ENCODE results near the gene KIF23.
A peak's percentile ranks its signal among the peaks of the same experiment; 100 is the strongest.

Gene KIF23

DNA sequence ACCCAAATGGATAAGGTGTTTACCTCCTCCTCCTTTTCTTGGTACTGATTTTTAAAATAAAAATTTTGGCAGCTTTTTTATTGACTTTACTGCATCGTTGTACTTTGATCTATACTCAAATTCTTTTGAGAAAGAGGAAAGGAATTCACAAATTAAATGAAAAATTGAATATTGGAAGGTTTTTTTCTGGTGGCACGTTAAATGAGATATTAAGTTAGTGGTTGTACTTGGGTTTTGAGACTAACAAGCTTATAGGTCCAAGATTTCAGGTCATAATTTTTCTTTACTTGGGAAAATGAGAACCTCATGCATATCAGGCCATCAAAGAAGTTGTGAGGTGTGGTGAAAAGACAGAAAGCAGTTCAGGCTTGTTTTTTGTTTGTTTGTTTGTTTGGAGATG is 52.6 kb downstream of the KIF23 start:
- no peak for DNase-seq (ENCODE audit: low read depth)

DNA sequence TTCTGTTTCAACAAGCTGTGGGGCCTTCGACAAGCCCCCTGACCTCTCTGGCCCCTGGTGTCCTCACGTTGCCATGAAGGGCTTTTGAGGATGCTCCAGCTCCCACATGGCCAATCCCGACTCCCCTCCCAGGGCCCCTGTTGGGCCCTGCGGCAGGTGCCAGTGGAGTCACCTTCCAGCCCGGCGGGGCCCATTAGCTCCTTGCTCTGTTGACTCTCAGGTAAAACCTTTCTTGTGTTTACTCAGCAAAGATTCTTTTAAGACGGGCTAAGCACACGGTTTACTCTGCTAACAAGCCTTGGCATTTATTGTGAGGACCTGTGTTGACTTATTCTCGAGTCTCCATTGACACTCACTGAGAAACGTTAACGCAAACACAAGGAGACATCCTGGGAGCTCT is 53.5 kb downstream of the KIF23 start:
- DNase-seq (ENCODE audit: low read depth): no peak

DNA sequence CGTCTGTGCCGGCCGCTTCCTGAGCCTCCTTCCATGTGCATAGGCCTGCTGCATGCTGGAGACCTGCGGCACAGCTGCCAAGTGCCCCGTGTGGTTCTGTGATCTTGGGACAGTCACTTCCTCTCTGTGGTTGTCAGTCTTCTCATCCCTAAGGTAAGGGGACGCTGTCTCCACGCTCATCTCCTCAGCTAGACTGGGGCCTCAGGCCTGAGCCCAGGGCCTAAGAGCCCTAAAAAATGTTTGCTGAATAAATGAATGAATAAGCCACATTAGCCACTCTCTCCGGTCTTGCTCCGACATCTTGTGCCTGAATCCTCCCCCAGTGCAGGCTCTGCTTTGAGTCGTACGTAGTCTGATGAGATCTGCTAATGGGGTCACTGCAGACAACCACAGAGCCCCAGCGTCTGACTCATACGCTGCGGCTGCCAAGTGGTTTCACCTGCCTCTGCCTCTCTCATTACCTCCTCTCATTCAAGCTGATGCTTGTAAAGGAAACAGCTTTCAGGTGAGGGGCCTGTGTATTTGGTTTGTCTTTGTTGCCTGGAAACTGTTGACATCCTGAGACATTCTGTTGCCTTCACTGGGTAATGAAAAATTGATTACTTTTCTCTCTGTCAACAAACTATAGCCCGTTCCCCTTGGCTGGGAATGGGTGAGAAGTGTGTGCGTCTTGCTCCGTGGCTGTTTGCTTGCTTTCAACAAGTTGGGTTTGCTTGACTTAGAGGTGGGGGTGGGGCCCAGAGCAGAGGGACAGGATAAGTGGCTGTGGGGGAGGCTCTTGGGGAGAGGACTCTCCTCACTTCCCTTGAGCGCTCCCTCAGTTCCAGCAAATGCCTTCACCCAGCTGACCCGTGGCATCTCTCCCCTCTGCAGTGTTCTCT is 54.3 kb downstream of the KIF23 start:
- DNase-seq (ENCODE audit: low read depth): peak; percentile 90

DNA sequence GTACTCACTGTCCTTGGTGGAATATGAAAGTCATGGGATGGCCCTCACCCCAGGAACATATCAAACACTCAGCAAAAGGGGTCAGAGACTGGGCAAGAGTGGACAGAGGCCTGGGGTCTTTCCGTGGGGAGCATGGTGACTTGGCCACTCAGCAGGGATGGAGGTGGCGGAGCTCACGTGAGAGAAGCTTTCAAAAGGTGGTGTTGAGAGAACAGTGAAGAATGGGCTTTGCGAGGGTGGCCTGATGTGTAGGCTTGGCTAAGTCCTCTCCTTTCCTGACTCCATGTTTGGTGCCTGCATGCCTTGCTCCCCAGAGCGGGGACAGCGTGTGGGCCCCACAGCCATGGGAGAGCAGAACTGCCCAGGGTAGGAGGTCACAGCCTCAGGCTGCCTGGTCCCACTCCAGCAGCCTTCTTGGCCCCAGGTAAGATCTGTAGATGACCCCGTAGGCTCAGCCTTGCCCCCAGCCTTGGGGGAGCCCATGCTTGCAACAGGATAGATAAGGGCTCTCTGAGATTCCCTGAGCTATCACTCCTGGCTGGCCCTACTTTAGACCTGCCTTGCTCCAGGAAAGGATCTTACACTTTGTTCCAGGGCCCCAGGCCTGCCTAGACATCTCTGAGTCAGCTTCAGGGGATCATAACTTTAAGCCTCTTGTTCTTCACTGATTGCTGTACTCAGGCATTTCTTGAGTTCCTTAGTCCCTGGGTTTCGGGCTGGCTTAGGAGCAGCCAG is 55.5 kb downstream of the KIF23 start:
- DNase-seq (ENCODE audit: low read depth): peak; percentile 86

DNA sequence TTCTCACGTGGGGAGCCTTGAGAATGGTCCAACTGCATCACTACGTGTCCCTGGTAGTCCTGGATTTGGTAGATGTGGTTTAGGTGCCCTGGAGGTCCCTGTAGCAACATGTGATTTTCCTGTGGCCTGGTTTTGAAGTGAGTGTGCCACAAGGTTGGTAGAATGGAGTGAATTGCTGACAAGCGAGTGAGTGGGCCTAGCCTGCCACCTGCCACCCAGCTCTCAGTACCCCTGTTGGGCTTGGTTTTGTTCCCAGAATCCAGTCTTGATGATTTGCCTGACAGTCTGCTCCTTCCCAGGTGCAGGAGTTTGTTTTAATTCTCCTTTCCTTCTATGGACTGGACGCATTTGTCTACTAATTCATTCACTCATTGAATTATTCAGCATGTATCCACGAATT is 57.9 kb downstream of the KIF23 start:
- DNase-seq (ENCODE audit: low read depth): no peak

DNA sequence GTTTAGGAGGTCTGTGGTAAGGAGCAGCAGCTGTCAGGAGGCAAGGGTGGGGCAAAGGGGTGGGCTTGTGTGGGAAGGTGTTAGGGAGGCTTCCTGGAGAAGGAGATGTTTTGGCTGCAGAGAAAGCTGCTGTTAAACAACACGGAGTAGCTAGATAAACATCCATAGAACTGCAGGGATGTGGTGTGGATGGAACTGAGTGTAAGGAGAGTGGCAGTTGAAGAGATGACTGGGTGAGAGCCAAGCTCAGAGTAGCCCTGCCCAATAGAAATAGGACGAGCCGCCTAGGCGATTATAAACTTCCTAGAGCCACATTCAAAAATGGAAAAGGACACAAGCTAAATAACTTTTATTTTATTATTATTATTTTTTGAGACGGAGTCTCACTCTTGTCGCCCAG is 58.4 kb downstream of the KIF23 start:
- no peak for DNase-seq (ENCODE audit: low read depth)

DNA sequence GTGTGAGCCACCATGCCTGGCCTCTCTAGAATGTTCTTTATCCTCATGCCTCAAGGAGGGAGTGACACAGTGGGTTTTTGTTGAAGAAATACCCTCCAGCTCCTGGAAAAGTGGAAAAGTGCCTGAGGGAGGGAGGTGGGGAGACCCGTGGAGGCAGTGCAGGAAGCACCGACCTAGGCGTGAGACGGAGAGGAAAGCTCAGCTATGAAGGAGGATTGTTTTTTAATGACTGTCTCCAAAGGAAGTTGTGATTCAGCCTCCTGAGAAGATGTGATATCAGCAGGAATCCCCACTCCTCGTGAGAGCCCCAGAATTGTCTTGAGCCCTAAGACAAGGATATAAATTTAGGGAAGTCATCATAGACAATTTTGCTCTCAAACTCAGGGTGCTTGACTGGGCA is 60.1 kb downstream of the KIF23 start:
- peak; percentile 75 for DNase-seq (ENCODE audit: low read depth)

DNA sequence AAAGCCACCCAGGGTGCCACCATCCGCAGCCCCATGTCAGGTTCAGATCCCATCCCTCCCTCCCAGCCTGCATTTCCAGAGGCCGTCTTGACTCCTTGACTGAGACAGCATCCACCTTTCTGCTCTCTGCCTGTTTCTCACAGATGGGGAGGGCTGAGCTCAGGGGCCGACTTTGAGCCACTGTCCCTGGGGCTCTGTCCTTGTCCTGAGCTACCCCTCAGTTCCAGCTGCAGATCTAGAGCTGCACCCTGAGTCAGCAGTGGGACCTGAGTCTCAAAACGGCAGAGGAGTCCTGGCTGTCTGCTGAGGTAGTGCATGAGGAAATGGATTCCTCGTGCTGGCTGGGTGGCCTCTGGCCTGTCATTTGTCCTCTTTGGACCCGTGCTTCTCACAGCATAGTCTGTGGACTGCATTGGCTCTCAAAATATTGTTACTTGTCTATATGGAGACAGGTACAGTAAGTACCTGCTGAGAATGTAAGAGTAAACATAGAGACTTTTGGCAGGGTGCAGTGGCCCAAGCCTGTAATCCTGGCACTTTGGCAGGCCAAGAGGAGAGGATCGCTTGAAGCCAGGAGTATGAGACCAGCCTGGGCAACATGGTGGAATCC is 60.8 kb downstream of the KIF23 start:
- DNase-seq (ENCODE audit: low read depth): peak; percentile 31

DNA sequence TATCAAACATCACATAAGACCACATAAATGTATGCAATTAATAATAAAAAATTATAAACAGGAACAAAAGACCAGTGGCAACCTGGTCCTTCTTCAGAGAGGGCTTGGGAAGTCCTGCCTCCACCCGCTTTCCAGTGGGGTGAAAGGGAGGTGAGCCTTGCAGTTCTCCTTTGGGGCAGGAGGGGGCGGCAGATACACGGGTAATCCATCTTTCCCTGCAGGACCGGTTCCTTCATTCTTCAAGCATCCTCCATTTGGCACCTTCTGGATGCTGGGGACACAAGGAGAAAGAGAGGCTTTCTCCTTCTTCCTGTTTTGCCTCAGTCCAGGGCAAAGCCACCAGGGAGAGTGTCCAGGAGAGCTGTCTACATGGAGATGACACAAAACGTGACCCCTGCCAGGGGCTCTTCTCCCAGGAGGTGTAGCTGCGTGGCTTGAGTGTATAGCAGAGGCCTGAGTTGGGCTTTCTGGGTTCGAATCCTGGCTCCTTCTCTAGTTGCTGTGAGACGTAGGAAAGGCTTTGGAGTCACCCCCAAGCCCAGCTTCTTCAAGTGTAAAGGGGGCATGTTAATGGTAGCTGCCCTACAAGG is 61.7 kb downstream of the KIF23 start:
- DNase-seq (ENCODE audit: low read depth): peak; percentile 68

DNA sequence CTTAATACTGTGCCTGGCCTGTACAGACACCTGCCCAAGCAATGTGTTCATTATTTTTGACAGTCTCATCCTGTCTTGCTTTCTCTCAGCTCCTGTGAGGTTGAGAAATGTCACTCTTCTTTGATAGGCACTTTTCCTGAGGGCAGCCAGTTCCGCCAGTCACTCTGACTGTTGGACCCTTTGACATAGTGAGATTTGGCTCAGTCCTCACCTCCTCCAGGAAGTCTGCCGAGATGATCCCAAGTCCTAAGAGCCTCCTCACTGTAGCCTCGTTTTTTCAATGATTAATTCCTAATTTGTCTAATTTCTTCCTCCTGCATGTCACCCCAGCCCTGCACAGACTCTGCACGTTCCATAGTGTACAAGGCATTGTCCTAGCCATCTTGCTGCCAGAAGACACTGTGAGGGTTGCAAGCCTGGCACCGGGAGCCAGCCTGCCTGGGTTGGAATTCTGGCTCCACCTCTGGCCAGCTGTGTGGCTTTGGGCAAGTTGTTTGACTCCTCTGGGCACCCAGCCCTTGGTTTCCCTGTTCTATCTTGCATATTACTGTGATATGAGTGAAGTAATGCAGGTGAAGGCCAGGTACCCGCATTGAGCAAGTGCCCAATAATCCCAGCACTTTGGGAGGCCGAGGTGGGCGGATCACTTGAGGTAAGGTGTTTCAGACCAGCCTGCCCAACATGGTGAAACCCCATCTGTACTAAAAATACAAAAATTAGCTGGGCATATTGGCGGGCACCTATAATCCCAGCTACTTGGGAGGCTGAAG is 62.7 kb downstream of the KIF23 start:
- DNase-seq (ENCODE audit: low read depth): no peak

DNA sequence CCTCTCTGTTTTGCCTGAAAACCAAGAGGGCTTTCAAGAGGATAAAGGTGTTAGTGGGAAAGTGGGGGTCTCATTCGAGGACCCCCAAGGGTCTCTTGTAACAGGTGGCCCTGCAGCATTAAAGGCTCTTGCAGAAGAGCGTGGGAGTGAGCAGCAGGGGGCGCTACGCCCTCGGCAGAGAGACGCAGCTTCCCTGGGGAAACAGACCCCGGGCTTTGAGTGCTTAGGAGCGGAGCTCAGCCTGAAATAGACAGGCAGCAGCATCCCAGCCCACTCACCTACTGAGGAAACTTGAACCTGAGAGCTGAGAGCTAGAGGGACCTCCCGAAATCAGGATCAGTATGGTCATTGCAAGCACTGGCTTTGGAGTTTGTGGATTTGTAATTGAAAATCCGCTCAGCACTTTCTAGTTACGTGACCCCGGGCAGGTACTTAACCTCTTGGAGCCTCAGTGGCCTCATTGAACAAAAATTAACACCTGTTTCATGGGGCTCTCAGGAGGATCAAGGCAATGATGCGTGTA is 64.2 kb downstream of the KIF23 start:
- peak; percentile 52 for DNase-seq (ENCODE audit: low read depth)

DNA sequence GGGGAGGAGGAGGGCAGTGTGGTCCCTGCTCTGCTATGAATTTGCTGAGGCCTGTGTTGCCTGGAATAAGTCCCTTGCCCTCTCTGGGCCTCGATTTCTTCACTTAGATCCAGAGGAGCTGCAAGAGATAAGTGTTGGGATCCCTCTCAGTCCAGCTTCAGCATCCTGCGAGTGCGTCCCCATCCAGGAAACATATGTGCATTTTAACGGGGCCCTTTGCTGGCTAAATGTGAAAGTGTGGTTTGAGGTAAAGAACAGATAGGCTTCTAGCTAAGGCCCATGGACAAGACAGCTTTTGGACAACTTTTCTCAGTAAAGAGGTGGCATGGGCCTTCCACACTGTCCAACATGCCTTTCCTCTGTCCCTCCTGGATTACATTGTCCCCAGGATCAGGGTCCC is 64.9 kb downstream of the KIF23 start:
- no peak for DNase-seq (ENCODE audit: low read depth)

DNA sequence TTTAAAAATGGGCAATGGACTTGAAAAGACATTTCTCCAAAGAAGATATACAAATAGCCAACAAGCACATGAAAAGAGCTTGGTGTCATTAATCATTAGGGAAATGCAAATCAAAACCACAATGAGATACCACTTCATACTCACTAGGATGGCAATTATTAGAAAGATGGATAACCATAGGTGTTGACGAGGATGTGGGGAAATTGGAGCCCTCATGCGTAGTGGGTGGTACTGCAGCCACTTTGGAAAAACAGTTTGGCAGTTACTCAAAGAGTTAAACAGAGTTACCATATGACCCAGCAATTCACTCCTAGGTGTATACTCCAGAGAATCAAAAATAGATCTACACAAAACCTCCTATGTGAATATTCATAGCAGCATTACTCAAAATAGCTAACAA is 65.8 kb downstream of the KIF23 start:
- DNase-seq (ENCODE audit: low read depth): no peak

DNA sequence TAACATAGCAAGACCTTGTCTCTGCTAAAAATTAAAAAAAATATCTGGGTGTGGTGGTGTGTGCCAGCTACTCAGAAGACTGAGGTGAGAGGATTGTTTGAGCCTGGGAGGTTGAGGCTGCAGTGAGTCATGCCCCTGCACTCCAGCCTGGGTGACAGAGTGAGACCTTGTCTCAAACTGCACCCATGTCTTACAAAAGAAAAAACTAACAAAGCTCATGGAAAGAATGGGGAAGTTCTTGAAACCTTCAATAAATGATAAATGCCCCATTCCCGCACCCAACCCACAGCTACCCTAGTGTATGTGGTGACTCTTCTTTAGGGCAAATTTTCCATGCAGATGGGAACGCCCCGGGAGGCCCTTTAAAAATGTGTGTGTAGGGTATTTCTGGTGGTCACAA is 66.8 kb downstream of the KIF23 start:
- no peak for DNase-seq (ENCODE audit: low read depth)

DNA sequence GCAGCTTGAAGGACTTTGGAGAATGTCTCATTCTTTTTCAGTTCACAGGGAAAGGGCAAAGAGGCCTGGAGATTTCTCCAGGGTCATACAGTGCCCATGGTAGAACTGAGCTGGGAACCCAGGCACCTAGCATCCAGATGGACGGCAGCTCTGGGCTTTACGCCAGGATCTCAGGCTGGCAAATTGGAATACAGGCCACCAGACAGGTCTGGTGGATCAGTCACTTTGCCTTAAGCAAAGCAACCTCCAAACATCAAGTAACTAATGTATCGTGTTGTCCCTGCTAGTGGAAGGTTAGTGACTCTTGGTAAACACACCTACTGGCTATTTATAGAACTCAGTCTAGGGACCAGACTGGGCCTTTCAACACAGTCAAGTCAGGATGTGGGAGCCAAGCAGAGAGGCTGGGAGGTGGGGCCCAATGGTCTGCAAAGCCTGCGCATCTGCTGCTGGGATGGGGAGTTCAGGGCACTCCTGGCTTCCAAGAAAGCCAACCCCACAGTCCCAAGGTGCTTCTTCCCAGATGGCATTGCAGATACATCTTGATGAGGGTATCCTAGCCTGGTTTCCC is 68.6 kb downstream of the KIF23 start:
- DNase-seq (ENCODE audit: low read depth): no peak

DNA sequence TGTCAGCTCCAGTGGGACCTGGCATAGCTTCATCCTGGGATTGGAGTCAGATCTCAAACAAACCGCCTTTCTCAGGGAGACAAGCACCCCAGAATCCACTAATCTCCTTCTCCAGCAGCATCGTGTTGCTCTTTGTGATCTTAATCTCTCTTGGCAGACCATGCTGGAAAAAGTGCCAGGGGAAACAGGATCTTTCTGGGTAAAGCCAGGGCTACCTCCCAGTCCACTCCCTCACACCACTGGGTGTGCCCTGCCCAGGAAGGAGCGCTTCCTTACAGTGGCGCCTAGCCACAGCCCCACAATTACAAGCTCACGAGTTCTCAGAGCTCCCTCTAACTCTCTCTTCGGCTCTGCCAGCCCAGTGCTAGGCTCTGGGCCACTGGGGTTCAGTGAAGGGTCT is 70.7 kb downstream of the KIF23 start:
- no peak for DNase-seq (ENCODE audit: low read depth)

DNA sequence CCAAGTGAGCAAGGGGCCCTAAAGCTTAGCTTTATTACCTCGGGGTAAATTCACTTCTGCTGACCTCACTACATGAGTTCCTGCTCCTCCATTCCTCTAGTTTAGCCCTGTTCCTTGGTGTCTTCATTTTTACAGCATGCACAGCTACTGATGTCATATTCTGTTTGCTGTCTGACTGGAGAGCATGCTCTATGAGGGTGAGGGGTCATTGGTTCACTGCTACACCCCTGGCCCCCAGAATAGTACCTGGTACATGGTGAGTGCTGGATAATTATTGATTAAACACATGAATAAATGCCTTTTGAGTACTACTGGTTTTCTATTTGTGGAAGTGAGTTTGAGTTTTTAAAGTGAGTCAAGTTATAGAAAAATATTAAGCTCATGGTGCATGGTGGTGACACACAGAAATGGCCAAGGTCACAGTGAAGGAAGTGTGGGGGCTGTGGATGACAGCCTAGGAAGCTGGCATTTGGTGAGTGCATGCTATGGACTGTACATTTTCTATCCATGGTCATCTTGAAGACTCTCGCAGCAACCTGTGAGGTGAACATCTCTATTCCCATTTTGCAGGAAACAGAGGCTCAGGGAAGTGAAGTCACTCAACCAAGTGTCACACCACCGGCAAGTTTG is 72.4 kb downstream of the KIF23 start:
- DNase-seq (ENCODE audit: low read depth): no peak

DNA sequence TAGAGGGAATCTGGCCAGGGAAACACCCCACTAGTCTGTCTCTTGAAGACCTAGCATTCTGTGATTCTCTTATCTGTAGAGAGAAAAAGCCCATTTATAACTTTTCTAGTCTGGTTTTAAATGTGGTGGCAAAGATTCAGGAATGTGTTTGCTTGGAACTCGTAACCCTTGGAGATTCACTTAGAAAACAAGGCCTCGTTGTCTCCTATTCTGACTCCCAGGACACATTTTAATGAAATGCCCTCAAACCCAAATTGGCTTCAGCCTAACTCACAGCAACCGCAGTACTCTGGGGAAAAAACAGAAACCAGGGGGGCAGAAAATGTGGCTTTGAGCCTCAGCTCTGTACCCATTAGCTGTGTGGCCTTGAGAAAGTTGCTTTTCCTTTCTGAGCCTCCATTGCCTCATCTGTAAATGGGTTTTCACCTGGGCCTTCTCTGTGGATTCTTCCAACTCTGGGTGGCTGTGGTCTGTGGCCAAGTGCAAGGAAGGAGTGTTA is 75.0 kb downstream of the KIF23 start:
- no peak for DNase-seq (ENCODE audit: low read depth)

DNA sequence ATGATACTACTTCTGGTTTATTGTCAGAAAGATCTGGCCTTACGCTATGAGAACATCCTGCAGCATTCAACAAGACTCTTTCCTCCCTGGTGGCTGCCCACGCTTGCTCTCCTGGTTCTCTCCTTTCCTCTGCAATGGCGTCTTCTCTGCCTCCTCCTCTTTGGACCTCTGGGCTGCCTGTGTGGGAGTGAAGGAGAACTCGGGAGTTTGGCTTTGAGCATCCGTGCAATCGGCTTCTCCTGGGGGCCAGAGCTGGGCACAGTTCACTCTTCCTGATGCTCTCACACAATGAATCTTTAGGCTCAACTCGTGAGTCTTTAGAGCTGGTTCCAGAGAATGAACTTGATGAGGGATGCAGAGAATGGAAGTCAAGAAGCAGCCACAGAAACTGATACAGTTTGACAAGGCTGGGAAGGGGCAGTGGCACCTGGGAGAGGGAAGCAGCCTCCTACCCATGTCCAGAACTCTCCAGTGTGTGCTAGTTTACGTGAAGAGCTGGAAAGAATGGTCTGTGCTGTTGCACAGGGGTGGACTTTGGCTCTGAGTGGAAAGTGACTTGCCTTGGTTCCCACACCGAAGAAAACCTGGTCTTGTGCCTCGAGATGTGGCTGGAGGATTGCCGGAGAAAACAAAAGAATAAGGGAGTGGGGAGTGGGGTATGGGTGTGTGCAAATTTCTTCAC is 76.3 kb downstream of the KIF23 start:
- no peak for DNase-seq (ENCODE audit: low read depth)

DNA sequence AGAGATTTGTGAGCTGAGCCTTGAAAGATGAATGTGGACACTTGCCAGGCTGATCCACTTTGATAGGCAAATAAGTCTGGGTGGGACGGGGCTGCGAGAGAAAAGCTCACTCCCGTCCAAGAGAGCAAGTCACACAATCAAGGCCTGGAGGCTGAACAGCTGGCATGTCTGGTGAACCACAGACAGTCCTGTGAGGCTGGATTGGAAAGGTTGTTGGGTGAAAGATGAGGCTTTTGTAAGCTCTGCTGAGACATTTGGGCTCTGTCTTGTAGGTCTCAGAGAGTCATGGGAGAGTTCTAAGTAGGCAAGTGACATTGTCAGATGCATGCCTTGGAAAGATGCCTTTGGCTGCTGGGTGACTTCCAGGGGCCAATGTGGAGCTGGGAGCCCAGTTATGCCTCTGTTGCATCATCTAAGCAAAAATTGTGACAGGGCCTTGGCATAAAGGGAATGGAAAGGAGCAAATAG is 76.9 kb downstream of the KIF23 start:
- no peak for DNase-seq (ENCODE audit: low read depth)
